Neural progenitor cell (in vitro differentiated cells): ENCODE results near the gene DIS3L2.

Experiments used
- EZH2 ChIP-seq: fragments of 200-600 bp; sonication (generic); IDR thresholded peaks from 2 replicates; pipeline ENCODE4 v1.6.1; 2017; ENCODE audit warnings: antibody characterized with exemption, mild to moderate bottlenecking, moderate library complexity
- EZH2phosphoT487 ChIP-seq: fragments of 200-600 bp; sonication (generic); IDR thresholded peaks from 2 replicates; pipeline ENCODE4 v1.6.1; 2017; ENCODE audit warnings: antibody characterized with exemption
- TF ChIP-seq, protein P1 (sequence below): fragments of 200-600 bp; sonication (generic); IDR thresholded peaks from 2 replicates; pipeline ENCODE4 v1.5.1; 2017; ENCODE audit warnings: antibody characterized with exemption, mild to moderate bottlenecking

GRCh38 chr2:231968820-231969219 lies 7.3 kb downstream of the DIS3L2 start:
- TF ChIP-seq EZH2 (no peak), EZH2phosphoT487 (no peak)
- TF ChIP-seq, protein P1, sequence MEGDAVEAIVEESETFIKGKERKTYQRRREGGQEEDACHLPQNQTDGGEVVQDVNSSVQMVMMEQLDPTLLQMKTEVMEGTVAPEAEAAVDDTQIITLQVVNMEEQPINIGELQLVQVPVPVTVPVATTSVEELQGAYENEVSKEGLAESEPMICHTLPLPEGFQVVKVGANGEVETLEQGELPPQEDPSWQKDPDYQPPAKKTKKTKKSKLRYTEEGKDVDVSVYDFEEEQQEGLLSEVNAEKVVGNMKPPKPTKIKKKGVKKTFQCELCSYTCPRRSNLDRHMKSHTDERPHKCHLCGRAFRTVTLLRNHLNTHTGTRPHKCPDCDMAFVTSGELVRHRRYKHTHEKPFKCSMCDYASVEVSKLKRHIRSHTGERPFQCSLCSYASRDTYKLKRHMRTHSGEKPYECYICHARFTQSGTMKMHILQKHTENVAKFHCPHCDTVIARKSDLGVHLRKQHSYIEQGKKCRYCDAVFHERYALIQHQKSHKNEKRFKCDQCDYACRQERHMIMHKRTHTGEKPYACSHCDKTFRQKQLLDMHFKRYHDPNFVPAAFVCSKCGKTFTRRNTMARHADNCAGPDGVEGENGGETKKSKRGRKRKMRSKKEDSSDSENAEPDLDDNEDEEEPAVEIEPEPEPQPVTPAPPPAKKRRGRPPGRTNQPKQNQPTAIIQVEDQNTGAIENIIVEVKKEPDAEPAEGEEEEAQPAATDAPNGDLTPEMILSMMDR: no peak
